GM12878 (cell line): ENCODE results near the gene C2orf66. TPM values are rescaled to one million over a fixed set of nuclear protein-coding genes. Genes with fewer than 3 reads are reported as not detected.

Experiments
- ATAC-seq: fragments of 200-7000 bp; cut with Tn5 transposase; 3 replicates; pipeline ENCODE4 v1.9.1; 2020; ENCODE audit warnings: mild to moderate bottlenecking, moderate library complexity
- Bru-seq: library from RNA; stranded (reverse); fragments of 400-500 nt; gene quantifications from one replicate; lab custom pipeline; 2021; lab: Mats Ljungman, UMichigan
- BruChase-seq, 2 experiments: library from RNA; stranded (reverse); fragments of 400-500 nt; gene quantifications; one replicate each; lab custom pipeline; 2021; lab: Mats Ljungman, UMichigan
- BruUV-seq: library from RNA; stranded (reverse); fragments of 400-500 nt; replicated peaks from 2 replicates; lab custom pipeline; 2021; lab: Mats Ljungman, UMichigan
- CTCF ChIA-PET: fragments of 300-600 bp; sonication (Branson Sonifier 250); formaldehyde crosslinking; extraction: SDS; loops from one replicate; lab custom pipeline; 2021; ENCODE audit warnings: inconsistent platforms; lab: Yijun Ruan, JAX
- POLR2A ChIA-PET: fragments of 350-600 bp; formaldehyde crosslinking; extraction: SDS; loops from one replicate; lab custom pipeline; 2021; ENCODE audit warnings: inconsistent platforms; lab: Charles Lee
- RAD21 ChIA-PET: fragments of 300-600 bp; sonication (Branson Sonifier 250); formaldehyde crosslinking; loops from one replicate; lab custom pipeline; 2023; ENCODE audit warnings: antibody characterized with exemption; ENCODE audit not compliant: unreplicated experiment; lab: Charles Lee
- SMC1A ChIA-PET: fragments of 300-600 bp; sonication (Branson Sonifier 250); formaldehyde crosslinking; loops from one replicate; lab custom pipeline; 2023; ENCODE audit not compliant: unreplicated experiment, uncharacterized antibody; lab: Charles Lee
- DNase-seq: peaks from one replicate; pipeline ENCODE4 v3.0.0-alpha.2; 2011; ENCODE audit warnings: low read depth, low spot score
- FAIRE-seq: peaks from 3 replicates; lab custom pipeline; 2011; peaks lifted over from hg19 to GRCh38; lab: Jason Lieb, UNC
- H2AFZ ChIP-seq: 2 replicates; pipeline ENCODE4 v1.6.0; 2011; ENCODE audit warnings: low read depth, low read length, control low read depth; ENCODE audit not compliant: control insufficient read depth
- H3K27ac ChIP-seq: 2 replicates; pipeline ENCODE4 v1.5.1; 2011; ENCODE audit warnings: control low read depth; ENCODE audit not compliant: control insufficient read depth, insufficient read depth
- H3K27me3 ChIP-seq, 2 experiments: replicated peaks in 1 of 2; 2 replicates each; pipeline versions ENCODE4 v1.6.0 to v1.6.1; 2011; ENCODE audit warnings: low read length in 1 of 2; ENCODE audit not compliant: control insufficient read depth in 2 of 2, insufficient read depth in 2 of 2
- H3K36me3 ChIP-seq, 2 experiments: 2 replicates each; pipeline ENCODE4 v1.5.1; 2011; ENCODE audit warnings: low read length in 1 of 2; ENCODE audit not compliant: control insufficient read depth in 2 of 2, insufficient read depth in 2 of 2
- H3K4me1 ChIP-seq: 2 replicates; pipeline ENCODE4 v1.6.1; 2011; ENCODE audit warnings: mild to moderate bottlenecking, low read length, moderate library complexity, mixed read lengths; ENCODE audit not compliant: control insufficient read depth, insufficient read depth
- H3K4me2 ChIP-seq: 2 replicates; pipeline ENCODE4 v1.6.0; 2011; ENCODE audit warnings: control low read depth; ENCODE audit not compliant: control insufficient read depth, insufficient read depth
- H3K4me3 ChIP-seq: fragments of 200-600 bp; sonication (generic); 2 replicates; pipeline ENCODE4 v1.5.1; 2016
- H3K79me2 ChIP-seq: 2 replicates; pipeline ENCODE4 v1.6.0; 2011; ENCODE audit warnings: low read length; ENCODE audit not compliant: control insufficient read depth, insufficient read depth
- H3K9ac ChIP-seq: 2 replicates; pipeline ENCODE4 v1.8.0; 2011; ENCODE audit warnings: low read length, control low read depth, mixed read lengths; ENCODE audit not compliant: control insufficient read depth, insufficient read depth
- H3K9me3 ChIP-seq: replicated peaks from 3 replicates; pipeline ENCODE4 v1.5.1; 2011; ENCODE audit warnings: mild to moderate bottlenecking, low read length; ENCODE audit not compliant: control insufficient read depth, insufficient read depth
- H4K20me1 ChIP-seq: 2 replicates; pipeline ENCODE4 v1.6.0; 2011; ENCODE audit not compliant: control insufficient read depth, insufficient read depth
- CBFB ChIP-seq: IDR thresholded peaks from 2 replicates; pipeline ENCODE4 v1.6.1; 2016; ENCODE audit warnings: antibody characterized with exemption, low read depth
- DPF2 ChIP-seq: fragments of 450-650 bp; IDR thresholded peaks from 2 replicates; pipeline ENCODE4 v1.6.1; 2017; ENCODE audit warnings: mild to moderate bottlenecking
- E2F8 ChIP-seq: fragments of 450-650 bp; IDR thresholded peaks from 2 replicates; pipeline ENCODE4 v1.6.1; 2018; ENCODE audit warnings: mild to moderate bottlenecking, low read depth, moderate library complexity; ENCODE audit not compliant: partially characterized antibody
- FOS ChIP-seq: IDR thresholded peaks from 3 replicates; pipeline ENCODE4 v1.6.1; 2011; ENCODE audit warnings: borderline replicate concordance; ENCODE audit not compliant: insufficient read length; ENCODE audit errors: extremely low read depth
- HDAC2 ChIP-seq: fragments of 200-600 bp; sonication (generic); IDR thresholded peaks from 2 replicates; pipeline ENCODE4 v1.6.1; 2017
- NBN ChIP-seq: fragments of 450-650 bp; IDR thresholded peaks from 2 replicates; pipeline ENCODE4 v1.6.1; 2016
- NR2C1 ChIP-seq: fragments of 450-650 bp; IDR thresholded peaks from 2 replicates; pipeline ENCODE4 v1.6.1; 2017; ENCODE audit warnings: antibody characterized with exemption, mild to moderate bottlenecking, moderate library complexity
- PKNOX1 ChIP-seq: fragments of 450-650 bp; IDR thresholded peaks from 2 replicates; pipeline ENCODE4 v1.6.1; 2016; ENCODE audit warnings: mild to moderate bottlenecking
- POU2F2 ChIP-seq: IDR thresholded peaks from 3 replicates; pipeline ENCODE4 v1.6.1; 2011; ENCODE audit warnings: low read depth, mild to moderate bottlenecking, low read length, borderline replicate concordance
- SMARCA5 ChIP-seq: fragments of 450-650 bp; IDR thresholded peaks from 2 replicates; pipeline ENCODE4 v1.6.1; 2017; ENCODE audit warnings: mild to moderate bottlenecking
- TCF3 ChIP-seq: IDR thresholded peaks from 2 replicates; pipeline ENCODE4 v1.6.1; 2012; ENCODE audit warnings: low read depth, mild to moderate bottlenecking, low read length, borderline replicate concordance; ENCODE audit not compliant: insufficient read depth
- ZNF24 ChIP-seq: fragments of 450-650 bp; IDR thresholded peaks from 2 replicates; pipeline ENCODE4 v1.6.1; 2017; ENCODE audit warnings: antibody characterized with exemption, mild to moderate bottlenecking
- WGBS: methylation state at CpG from one replicate; pipeline ENCODE4 v1.1.6; 2016; ENCODE audit warnings: low lambda C conversion rate; ENCODE audit not compliant: insufficient replicate concordance, insufficient coverage; ENCODE audit errors: missing lambda C conversion rate; 5-methylcytosine and 5-hydroxymethylcytosine counted together
- in situ Hi-C: fragments of 300-500 bp; cut with MboI; formaldehyde crosslinking; loops from 9 replicates; pipeline ENCODE4 v1.14.3; 2018; ENCODE audit warnings: mixed read lengths
- intact Hi-C: fragments of 100-400 bp; cut with micrococcal nuclease; formaldehyde crosslinking; loops from one replicate; pipeline ENCODE4 v1.14.2; 2022; ENCODE audit not compliant: unreplicated experiment
- long read RNA-seq, 2 experiments: library from polyadenylated mRNA; unstranded; transcript quantifications; one replicate each; pipeline ENCODE4 v2.0.0, GENCODE V29; 2019 to 2020
- polyA minus RNA-seq, 3 experiments: library from RNA; depleted of rRNA, polyadenylated mRNA; stranded (reverse); fragments of >200 nt; gene quantifications; 2 replicates each; pipeline ENCODE4 v1.2.3, GENCODE V29; 2011
- polyA plus RNA-seq, 11 experiments: library from polyadenylated mRNA; depleted of rRNA in 4 of 11; unstranded in 6 of 11; stranded (reverse) in 5 of 11; fragments of >200 nt; fragmentation: Nextera tagmentation in 4 of 11; fragmentation: Illumina TruSeq in 1 of 11; extraction: Ambion mirVana in 4 of 11; extraction: Trizol in 1 of 11; gene quantifications; 1 replicate in 1 of 11; 2 replicates in 10 of 11; pipeline versions ENCODE4 v1.2.1 to v1.2.3, GENCODE V29; 2011 to 2016; ENCODE audit warnings: inconsistent platforms in 2 of 11, missing spikeins in 2 of 11, low read depth in 1 of 11
- total RNA-seq, 4 experiments: library from RNA; depleted of rRNA in 3 of 4; stranded (reverse); fragments of >200 nt in 3 of 4; fragmentation: Illumina TruSeq in 1 of 4; extraction: Trizol in 1 of 4; gene quantifications; 2 replicates each; pipeline versions ENCODE4 v1.2.1 to v1.2.3, GENCODE V29; 2013 to 2021

C2orf66 gene
- total RNA-seq (2013; cell fraction: nucleolus; rRNA removed), result 0.23 and 0.49 TPM in 2 replicates
- total RNA-seq (2014; rRNA removed) (0.05 TPM in 1 of 2 replicates, not detected in the other), total RNA-seq (2014; rRNA removed; fragmentation: Illumina TruSeq; extraction: Trizol) (0.09 TPM in 1 of 2 replicates, not detected in the other), total RNA-seq (2021) (not detected in 2 replicates), polyA plus RNA-seq (2011; rRNA removed) (0.07 and 0.17 TPM in 2 replicates), polyA plus RNA-seq (2014; fragmentation: Illumina TruSeq; extraction: Trizol) (0.04 TPM in 1 of 2 replicates, not detected in the other), polyA plus RNA-seq (2014; fragmentation: Nextera tagmentation; extraction: Ambion mirVana) (not detected), polyA plus RNA-seq (2014; rRNA removed) (0.10 TPM in 2 replicates), polyA plus RNA-seq (2016; fragmentation: Nextera tagmentation; extraction: Ambion mirVana) (not detected), polyA minus RNA-seq (2011; rRNA and poly(A)+ RNA removed) (not detected in 2 replicates), Bru-seq, nascent RNA (percentile 18 among the genes with signal in this experiment), BruChase-seq, experiment 1, labeled RNA remaining after a 6-hour chase (percentile 54 among the genes with signal in this experiment), BruChase-seq, experiment 2, labeled RNA remaining after a 2-hour chase (percentile 54 among the genes with signal in this experiment)
- polyA plus RNA-seq (2011; ENCODE audit: low read depth), result not detected
- polyA plus RNA-seq (2011; cell fraction: cytosol; rRNA removed), result 0.04 TPM in 1 of 2 replicates, not detected in the other
- polyA plus RNA-seq (2011; cell fraction: nucleus; rRNA removed), result 0.47 and 0.49 TPM in 2 replicates
- polyA plus RNA-seq (2012), result 0.06 TPM in 1 of 2 replicates, not detected in the other
- not detected in 2 replicates for polyA minus RNA-seq (2011; cell fraction: cytosol; rRNA and poly(A)+ RNA removed)
- polyA minus RNA-seq (2011; cell fraction: nucleus; rRNA and poly(A)+ RNA removed), result 0.24 TPM in 1 of 2 replicates, not detected in the other
- long read RNA-seq, experiment 1, result 0 reads
- long read RNA-seq, experiment 2, result 0 reads

- no peak within 1 kb of the TSS for H3K9ac ChIP-seq
- no peaks in the 10 kb centered on the region for H3K4me1 ChIP-seq
- H3K36me3 ChIP-seq, result no peaks in the 10 kb centered on the region
- no peaks in the 10 kb centered on the region; a peak in 1 of 4 replicates for H3K27me3 ChIP-seq
- 86% methylated on average over 1 of the region's 1 CpG for WGBS
- intact Hi-C loops (no loop called here), in situ Hi-C loops (no loop called here)
- H2AFZ ChIP-seq, result no peak within 1 kb of the TSS
- no peaks in the 10 kb centered on the region for H4K20me1 ChIP-seq
- no peak within 1 kb of the TSS for H3K27ac ChIP-seq
- ChIA-PET CTCF (no interaction called here), RAD21 (no interaction called here), POLR2A (interaction anchor here (2.0 kb wide), 1 partner anchor 9 kb away, joined by 5 read pairs; the partner anchor contains the start of gene GTF3C3), SMC1A (interaction anchor here (3.3 kb wide), 1 partner anchor 10 kb away, joined by 22 read pairs; the partner anchor contains the start of gene GTF3C3)
- no peaks in the 10 kb centered on the region for H3K9me3 ChIP-seq
- FAIRE-seq (no peak), ATAC-seq (no peak), DNase-seq (no peak)
- H3K4me3 ChIP-seq, result no peak within 1 kb of the TSS
- BruUV-seq, result no TSS peak
- TF ChIP-seq TCF3 (no peak), PKNOX1 (no peak), E2F8 (no peak), HDAC2 (no peak), NR2C1 (no peak), SMARCA5 (no peak), POU2F2 (no peak), DPF2 (no peak), ZNF24 (no peak), NBN (no peak), FOS (no peak), CBFB (no peak)
- H3K4me2 ChIP-seq, result no peak within 1 kb of the TSS
- H3K79me2 ChIP-seq, result no peaks in the 10 kb centered on the region
Measured at GRCh38 chr2:196809260-196809659, at the start of gene C2orf66. Gene C2orf66, minus strand, starts transcription at chr2:196809355. Its CDS starts 19 bp downstream, at chr2:196809336.
